IMR-90 (cell line): ENCODE data around the gene GOLIM4. TPM values are rescaled to one million over a fixed set of nuclear protein-coding genes. Genes with fewer than 3 reads are reported as not detected.

ENCODE experiments used
- ATAC-seq: fragments of 200-7000 bp; cut with Tn5 transposase; 2 replicates; pipeline ENCODE4 v1.9.1; 2020; ENCODE audit warnings: low read depth, mild to moderate bottlenecking, moderate library complexity
- BruUV-seq: library from RNA; stranded (reverse); fragments of 400-500 nt; replicated peaks from 2 replicates; lab custom pipeline; 2021; lab: Mats Ljungman, UMichigan
- CTCF ChIA-PET: fragments of 300-600 bp; formaldehyde crosslinking; extraction: SDS; loops from one replicate; lab custom pipeline; 2021; ENCODE audit warnings: antibody characterized with exemption; lab: Yijun Ruan, JAX
- POLR2A ChIA-PET: fragments of 300-600 bp; sonication (Branson Sonifier 250); formaldehyde crosslinking; loops from one replicate; lab custom pipeline; 2022; ENCODE audit warnings: antibody characterized with exemption; ENCODE audit not compliant: unreplicated experiment; lab: Charles Lee
- DNase-seq: peaks from one replicate; pipeline ENCODE4 v3.0.0; 2013
- H2AFZ ChIP-seq: replicated peaks from 2 replicates; pipeline ENCODE3; 2013; ENCODE audit warnings: low read length, mild to moderate bottlenecking; ENCODE audit not compliant: poor library complexity
- H2AK5ac ChIP-seq: 2 replicates; pipeline ENCODE4 v1.6.1; 2013; ENCODE audit warnings: low read depth, low read length, inconsistent platforms
- H2AK9ac ChIP-seq: replicated peaks from 2 replicates; pipeline ENCODE3; 2013; ENCODE audit warnings: mild to moderate bottlenecking, low read depth, low read length, moderate library complexity; ENCODE audit not compliant: poor library complexity
- H2BK120ac ChIP-seq: 2 replicates; pipeline ENCODE4 v1.6.1; 2013; ENCODE audit warnings: low read depth, low read length, inconsistent platforms
- H2BK15ac ChIP-seq: 3 replicates; pipeline ENCODE4 v1.6.1; 2013; ENCODE audit warnings: low read depth, low read length, inconsistent platforms
- H2BK20ac ChIP-seq: 2 replicates; pipeline ENCODE4 v1.6.1; 2013; ENCODE audit warnings: low read depth, mild to moderate bottlenecking, inconsistent platforms, low read length, moderate library complexity
- H2BK5ac ChIP-seq: 2 replicates; pipeline ENCODE4 v1.6.1; 2013; ENCODE audit warnings: mild to moderate bottlenecking, low read depth, low read length, inconsistent platforms; ENCODE audit not compliant: poor library complexity, severe bottlenecking
- H3K14ac ChIP-seq: replicated peaks from 2 replicates; pipeline ENCODE4 v1.6.1; 2013; ENCODE audit warnings: low read depth, low read length, inconsistent platforms
- H3K18ac ChIP-seq: 2 replicates; pipeline ENCODE4 v1.6.1; 2013; ENCODE audit warnings: low read depth, low read length, control low read depth
- H3K23ac ChIP-seq: 2 replicates; pipeline ENCODE4 v1.6.1; 2013; ENCODE audit warnings: low read depth, low read length, inconsistent platforms
- H3K27ac ChIP-seq: 2 replicates; pipeline ENCODE4 v1.5.1; 2013; ENCODE audit warnings: mild to moderate bottlenecking, control low read depth, low read length; ENCODE audit not compliant: insufficient read depth
- H3K27me3 ChIP-seq: 2 replicates; pipeline ENCODE4 v1.6.1; 2013; ENCODE audit warnings: low read length; ENCODE audit not compliant: control insufficient read depth, insufficient read depth
- H3K36me3 ChIP-seq: 2 replicates; pipeline ENCODE4 v1.6.1; 2013; ENCODE audit warnings: low read length, mixed read lengths; ENCODE audit not compliant: control insufficient read depth, insufficient read depth
- H3K4ac ChIP-seq: 2 replicates; pipeline ENCODE4 v1.6.1; 2013; ENCODE audit warnings: low read depth, low read length, inconsistent platforms
- H3K4me1 ChIP-seq: 2 replicates; pipeline ENCODE4 v1.6.1; 2013; ENCODE audit warnings: low read length, mixed read lengths; ENCODE audit not compliant: control insufficient read depth, insufficient read depth
- H3K4me2 ChIP-seq: 2 replicates; pipeline ENCODE4 v1.6.1; 2013; ENCODE audit warnings: low read depth, mild to moderate bottlenecking, control low read depth, low read length, moderate library complexity
- H3K4me3 ChIP-seq: 2 replicates; pipeline ENCODE4 v1.5.1; 2013; ENCODE audit warnings: low read depth, mild to moderate bottlenecking, control low read depth, low read length, moderate library complexity; ENCODE audit not compliant: insufficient read depth
- H3K56ac ChIP-seq: 2 replicates; pipeline ENCODE4 v1.6.1; 2013; ENCODE audit warnings: low read length, inconsistent platforms; ENCODE audit not compliant: insufficient read depth; ENCODE audit errors: extremely low read depth
- H3K79me1 ChIP-seq, 2 experiments: 2 replicates each; pipeline ENCODE4 v1.6.1; 2013; ENCODE audit warnings: low read length in 2 of 2, inconsistent platforms in 1 of 2, low read depth in 1 of 2
- H3K9ac ChIP-seq: 2 replicates; pipeline ENCODE4 v1.6.1; 2013; ENCODE audit warnings: low read depth, low read length, control low read depth
- H3K9me1 ChIP-seq: 2 replicates; pipeline ENCODE4 v1.6.1; 2013; ENCODE audit warnings: low read length, inconsistent platforms; ENCODE audit not compliant: insufficient read depth
- H3K9me3 ChIP-seq: 2 replicates; pipeline ENCODE4 v1.6.1; 2013; ENCODE audit warnings: low read length; ENCODE audit not compliant: control insufficient read depth, insufficient read depth
- H4K20me1 ChIP-seq: 2 replicates; pipeline ENCODE4 v1.6.1; 2013; ENCODE audit warnings: low read length, inconsistent platforms; ENCODE audit not compliant: insufficient read depth
- H4K5ac ChIP-seq: 2 replicates; pipeline ENCODE4 v1.6.1; 2013; ENCODE audit warnings: mild to moderate bottlenecking, low read depth, low read length, control low read depth
- H4K8ac ChIP-seq, 2 experiments: 2 replicates each; pipeline ENCODE4 v1.6.1; 2013; ENCODE audit warnings: low read depth in 2 of 2, low read length in 2 of 2, control low read depth in 1 of 2, inconsistent platforms in 1 of 2
- H4K91ac ChIP-seq: 2 replicates; pipeline ENCODE4 v1.6.1; 2013; ENCODE audit warnings: low read depth, low read length, inconsistent platforms; ENCODE audit not compliant: insufficient read depth
- BHLHE40 ChIP-seq: fragments of 150-350 bp; IDR thresholded peaks from 2 replicates; pipeline ENCODE4 v1.6.1; 2016; ENCODE audit warnings: mild to moderate bottlenecking, low read depth, low read length
- CEBPB ChIP-seq: IDR thresholded peaks from 2 replicates; pipeline ENCODE4 v1.6.1; 2012; ENCODE audit warnings: low read depth, low read length, improper control_type of control experiment
- CHD1 ChIP-seq: IDR thresholded peaks from 2 replicates; pipeline ENCODE4 v1.6.1; 2012; ENCODE audit warnings: low read depth, low read length, improper control_type of control experiment
- FOS ChIP-seq: fragments of 150-350 bp; IDR thresholded peaks from 2 replicates; pipeline ENCODE4 v1.6.1; 2016; ENCODE audit warnings: low read depth, low read length
- MAFK ChIP-seq: IDR thresholded peaks from 2 replicates; pipeline ENCODE4 v1.6.1; 2012; ENCODE audit warnings: low read depth, low read length, improper control_type of control experiment
- MAZ ChIP-seq: IDR thresholded peaks from 2 replicates; pipeline ENCODE4 v1.6.1; 2012; ENCODE audit warnings: low read depth, mild to moderate bottlenecking, low read length, improper control_type of control experiment, moderate library complexity, borderline replicate concordance
- MXI1 ChIP-seq: IDR thresholded peaks from 2 replicates; pipeline ENCODE4 v1.6.1; 2012; ENCODE audit warnings: low read depth, mild to moderate bottlenecking, low read length, moderate library complexity, borderline replicate concordance
- NFE2L2 ChIP-seq: fragments of 150-350 bp; IDR thresholded peaks from 2 replicates; pipeline ENCODE4 v1.6.1; 2016; ENCODE audit warnings: low read depth, mild to moderate bottlenecking, low read length
- POLR2A ChIP-seq: IDR thresholded peaks from 2 replicates; pipeline ENCODE4 v1.6.1; 2012; ENCODE audit warnings: mild to moderate bottlenecking, low read depth, low read length
- RAD21 ChIP-seq: IDR thresholded peaks from 2 replicates; pipeline ENCODE4 v1.6.1; 2012; ENCODE audit warnings: low read length, improper control_type of control experiment
- RCOR1 ChIP-seq: IDR thresholded peaks from 2 replicates; pipeline ENCODE4 v1.6.1; 2012; ENCODE audit warnings: mild to moderate bottlenecking, low read length, improper control_type of control experiment; ENCODE audit not compliant: insufficient replicate concordance
- RFX5 ChIP-seq: IDR thresholded peaks from 2 replicates; pipeline ENCODE4 v1.8.0; 2012; ENCODE audit warnings: low read depth, mild to moderate bottlenecking, low read length, moderate library complexity
- SMC3 ChIP-seq: fragments of 150-350 bp; IDR thresholded peaks from 2 replicates; pipeline ENCODE4 v1.6.1; 2016; ENCODE audit warnings: low read depth, mild to moderate bottlenecking, antibody characterized with exemption, low read length, moderate library complexity
- dilution Hi-C: fragments of 300-500 bp; cut with HindIII; formaldehyde crosslinking; loops from one replicate; pipeline ENCODE4 v1.14.3; 2018; ENCODE audit warnings: low sequenced_read_pairs; ENCODE audit not compliant: unreplicated experiment
- in situ Hi-C: fragments of 300-500 bp; cut with MboI; formaldehyde crosslinking; loops from 3 replicates; pipeline ENCODE4 v1.14.3; 2019; ENCODE audit warnings: low sequenced_read_pairs, inconsistent platforms, mixed read lengths
- intact Hi-C: fragments of 100-400 bp; cut with micrococcal nuclease; formaldehyde crosslinking; loops from 2 replicates; pipeline ENCODE4 v1.10.0; 2022
- polyA plus RNA-seq, 3 experiments: library from polyadenylated mRNA; depleted of rRNA; stranded (reverse); fragments of >200 nt; gene quantifications; 2 replicates each; pipeline ENCODE4 v1.2.3, GENCODE V29; 2012; ENCODE audit warnings: low replicate concordance in 1 of 3
- total RNA-seq: library from RNA; depleted of rRNA; stranded (reverse); fragments of >200 nt; gene quantifications from 2 replicates; pipeline ENCODE4 v1.2.3, GENCODE V29; 2012
- TF ChIP-seq, protein P1 (sequence below): conservative IDR thresholded peaks from 2 replicates; pipeline ENCODE4 v1.5.1; 2012; ENCODE audit warnings: mild to moderate bottlenecking, low read depth, low read length, improper control_type of control experiment
- TF ChIP-seq, protein P2 (sequence below): fragments of 150-350 bp; IDR thresholded peaks from 2 replicates; pipeline ENCODE4 v1.6.1; 2016; ENCODE audit warnings: low read depth, mild to moderate bottlenecking, low read length, moderate library complexity, borderline replicate concordance
- TF ChIP-seq, protein P3 (sequence below): fragments of 150-350 bp; IDR thresholded peaks from 2 replicates; pipeline ENCODE4 v1.6.1; 2017; ENCODE audit warnings: mild to moderate bottlenecking, antibody characterized with exemption, low read length, low read depth

Gene GOLIM4
- total and polyA plus RNA-seq, 2 of the 4 experiments (the other 2 are of a cell fraction): 44.6 to 71.2 TPM

DNA sequence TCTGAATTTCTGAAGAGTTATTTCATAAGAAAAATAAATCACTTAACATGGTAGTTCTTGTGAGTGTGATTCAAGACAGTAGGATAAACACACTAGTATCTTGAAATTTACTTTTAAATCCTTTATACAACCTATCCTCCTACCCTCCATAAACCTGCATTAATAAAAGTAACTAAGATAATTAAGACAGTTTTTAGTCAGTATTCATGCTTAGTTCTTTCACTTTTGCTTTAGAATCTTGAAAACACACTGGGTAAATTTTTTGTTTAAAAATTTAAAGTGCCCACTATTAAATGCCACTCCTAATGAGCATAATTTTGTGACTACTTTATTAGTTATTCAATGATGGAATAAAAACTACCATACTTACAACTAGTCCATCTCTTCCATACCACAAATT is 28.8 kb downstream of the GOLIM4 start:
- Histone ChIP-seq H4K5ac (no peak overlapping the region), H3K36me3 (no peaks in the 10 kb centered on the region; the same call in 1 of the 2 replicates), H3K4me3 (no peak overlapping the region), H3K4ac (no peak overlapping the region), H3K9me1 (peaks cover 2% of the 10 kb centered on the region; the same call in 1 of the 2 replicates), H3K4me2 (peak overlapping the region; percentile 56), H2AK9ac (no peak overlapping the region), H4K20me1 (no peaks in the 10 kb centered on the region; the same call in 1 of the 2 replicates), H2BK15ac (no peak overlapping the region), H2BK120ac (no peak overlapping the region), H4K8ac (0 out of 4 replicates have a peak overlapping the region, but pooled peaks of 1 of the 2 experiments have one; percentile 39), H2BK5ac (peak overlapping the region; percentile 64), H2BK20ac (no peak overlapping the region), H4K91ac (no peak overlapping the region), H3K18ac (no peak overlapping the region), H3K9me3 (no peaks in the 10 kb centered on the region), H3K27me3 (no peaks in the 10 kb centered on the region), H3K27ac (no peak overlapping the region), H3K14ac (no peak overlapping the region), H2AK5ac (no peak overlapping the region), H3K9ac (no peak overlapping the region; the same call in 1 of the 2 replicates), H3K79me1 (peaks cover 22 to 33% of the 10 kb centered on the region in 2 experiments), H3K4me1 (peaks cover 13% of the 10 kb centered on the region), H3K23ac (no peak overlapping the region), H2AFZ (no peak overlapping the region), H3K56ac (no peak overlapping the region)
- ATAC-seq: no peak
- CTCF ChIA-PET: interaction anchor here (0.7 kb wide), 1 partner anchor 14 kb away, joined by 3 read pairs; no protein-coding TSS in a partner anchor
- intact Hi-C loops (no loop called here), in situ Hi-C loops (no loop called here), dilution Hi-C loops (no loop called here)
- no TSS peak for BruUV-seq
- POLR2A ChIA-PET: no interaction called here
- DNase-seq: no peak
- TF ChIP-seq SMC3 (no peak), FOS (no peak), RAD21 (no peak), MXI1 (no peak), MAFK (no peak), RFX5 (no peak), BHLHE40 (no peak), POLR2A (no peak), RCOR1 (no peak), MAZ (no peak), NFE2L2 (no peak), CHD1 (no peak), CEBPB (no peak)
- TF ChIP-seq, protein P1, sequence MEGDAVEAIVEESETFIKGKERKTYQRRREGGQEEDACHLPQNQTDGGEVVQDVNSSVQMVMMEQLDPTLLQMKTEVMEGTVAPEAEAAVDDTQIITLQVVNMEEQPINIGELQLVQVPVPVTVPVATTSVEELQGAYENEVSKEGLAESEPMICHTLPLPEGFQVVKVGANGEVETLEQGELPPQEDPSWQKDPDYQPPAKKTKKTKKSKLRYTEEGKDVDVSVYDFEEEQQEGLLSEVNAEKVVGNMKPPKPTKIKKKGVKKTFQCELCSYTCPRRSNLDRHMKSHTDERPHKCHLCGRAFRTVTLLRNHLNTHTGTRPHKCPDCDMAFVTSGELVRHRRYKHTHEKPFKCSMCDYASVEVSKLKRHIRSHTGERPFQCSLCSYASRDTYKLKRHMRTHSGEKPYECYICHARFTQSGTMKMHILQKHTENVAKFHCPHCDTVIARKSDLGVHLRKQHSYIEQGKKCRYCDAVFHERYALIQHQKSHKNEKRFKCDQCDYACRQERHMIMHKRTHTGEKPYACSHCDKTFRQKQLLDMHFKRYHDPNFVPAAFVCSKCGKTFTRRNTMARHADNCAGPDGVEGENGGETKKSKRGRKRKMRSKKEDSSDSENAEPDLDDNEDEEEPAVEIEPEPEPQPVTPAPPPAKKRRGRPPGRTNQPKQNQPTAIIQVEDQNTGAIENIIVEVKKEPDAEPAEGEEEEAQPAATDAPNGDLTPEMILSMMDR: no peak
- TF ChIP-seq, protein P2, sequence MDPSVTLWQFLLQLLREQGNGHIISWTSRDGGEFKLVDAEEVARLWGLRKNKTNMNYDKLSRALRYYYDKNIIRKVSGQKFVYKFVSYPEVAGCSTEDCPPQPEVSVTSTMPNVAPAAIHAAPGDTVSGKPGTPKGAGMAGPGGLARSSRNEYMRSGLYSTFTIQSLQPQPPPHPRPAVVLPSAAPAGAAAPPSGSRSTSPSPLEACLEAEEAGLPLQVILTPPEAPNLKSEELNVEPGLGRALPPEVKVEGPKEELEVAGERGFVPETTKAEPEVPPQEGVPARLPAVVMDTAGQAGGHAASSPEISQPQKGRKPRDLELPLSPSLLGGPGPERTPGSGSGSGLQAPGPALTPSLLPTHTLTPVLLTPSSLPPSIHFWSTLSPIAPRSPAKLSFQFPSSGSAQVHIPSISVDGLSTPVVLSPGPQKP: no peak
- TF ChIP-seq, protein P3, sequence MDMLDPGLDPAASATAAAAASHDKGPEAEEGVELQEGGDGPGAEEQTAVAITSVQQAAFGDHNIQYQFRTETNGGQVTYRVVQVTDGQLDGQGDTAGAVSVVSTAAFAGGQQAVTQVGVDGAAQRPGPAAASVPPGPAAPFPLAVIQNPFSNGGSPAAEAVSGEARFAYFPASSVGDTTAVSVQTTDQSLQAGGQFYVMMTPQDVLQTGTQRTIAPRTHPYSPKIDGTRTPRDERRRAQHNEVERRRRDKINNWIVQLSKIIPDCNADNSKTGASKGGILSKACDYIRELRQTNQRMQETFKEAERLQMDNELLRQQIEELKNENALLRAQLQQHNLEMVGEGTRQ: no peak
